K562 (cell line): ENCODE measurements around the gene SLC4A2. TPM values are rescaled to one million over a fixed set of nuclear protein-coding genes. Genes with fewer than 3 reads are reported as not detected.

Experiments
- ATAC-seq: fragments of 200-7000 bp; cut with Tn5 transposase; 3 replicates; pipeline ENCODE4 v1.9.1; 2020; ENCODE audit warnings: moderate library complexity
- BruUV-seq: library from RNA; stranded (reverse); fragments of 400-500 nt; replicated peaks from 2 replicates; lab custom pipeline; 2021; lab: Mats Ljungman, UMichigan
- CTCF ChIA-PET: fragments of 300-600 bp; formaldehyde crosslinking; extraction: SDS; loops from one replicate; lab custom pipeline; 2021; ENCODE audit warnings: low intra/inter-chr PET ratio; lab: Yijun Ruan, JAX
- POLR2A ChIA-PET: fragments of 300-600, 350-650 bp; sonication (Branson Sonifier 250); formaldehyde crosslinking; extraction: SDS; loops from one replicate; lab custom pipeline; 2021; ENCODE audit warnings: antibody characterized with exemption, inconsistent platforms; lab: Yijun Ruan, JAX
- DNase-seq, 4 experiments: peaks; one replicate each; pipeline versions ENCODE4 v3.0.0 to v3.0.0-alpha.2; 2011 to 2018; ENCODE audit warnings: low spot score in 3 of 4, mixed read lengths in 3 of 4; ENCODE audit errors: extremely low read depth in 1 of 4
- FAIRE-seq: peaks from 2 replicates; lab custom pipeline; 2011; peaks lifted over from hg19 to GRCh38; lab: Jason Lieb, UNC
- H2AFZ ChIP-seq: 2 replicates; pipeline ENCODE4 v1.6.0; 2011; ENCODE audit warnings: low read depth, low read length, control low read depth, inconsistent platforms
- H3K27ac ChIP-seq: fragments of 200-600 bp; 3 replicates; pipeline ENCODE4 v1.8.0; 2011; ENCODE audit warnings: low read depth, mild to moderate bottlenecking, control low read depth, inconsistent platforms, low read length, moderate library complexity, mixed read lengths; ENCODE audit errors: extremely low read depth
- H3K27me3 ChIP-seq, 2 experiments: fragments of 300-600 bp in 1 of 2; 2 replicates in 1 of 2; 3 replicates in 1 of 2; pipeline versions ENCODE4 v1.6.0 to v1.8.0; 2011; ENCODE audit warnings: inconsistent platforms in 2 of 2, low read length in 2 of 2, mild to moderate bottlenecking in 1 of 2, mixed read lengths in 1 of 2, moderate library complexity in 1 of 2; ENCODE audit not compliant: control insufficient read depth in 2 of 2, insufficient read depth in 2 of 2
- H3K36me3 ChIP-seq: fragments of 300-600 bp; 3 replicates; pipeline ENCODE4 v1.8.0; 2011; ENCODE audit warnings: mild to moderate bottlenecking, low read length, inconsistent platforms; ENCODE audit not compliant: control insufficient read depth, insufficient read depth
- H3K4me1 ChIP-seq, 2 experiments: fragments of 200-600 bp in 1 of 2; replicated peaks in 1 of 2; 2 replicates in 1 of 2; 3 replicates in 1 of 2; pipeline versions ENCODE4 v1.5.1 to v1.8.0; 2011; ENCODE audit warnings: inconsistent platforms in 2 of 2, low read length in 2 of 2, mild to moderate bottlenecking in 1 of 2, mixed read lengths in 1 of 2, moderate library complexity in 1 of 2; ENCODE audit not compliant: control insufficient read depth in 2 of 2, insufficient read depth in 2 of 2
- H3K4me2 ChIP-seq: 2 replicates; pipeline ENCODE4 v1.6.1; 2011; ENCODE audit warnings: low read length, control low read depth, inconsistent platforms, mixed read lengths; ENCODE audit not compliant: insufficient read depth
- H3K4me3 ChIP-seq: fragments of 200-600 bp; sonication (generic), shearing (Covaris generic); 2 replicates; pipeline ENCODE4 v1.5.1; 2016; ENCODE audit warnings: control low read depth, inconsistent platforms
- H3K79me2 ChIP-seq: fragments of 200-600 bp; 3 replicates; pipeline ENCODE4 v1.8.0; 2011; ENCODE audit warnings: low read length, inconsistent platforms; ENCODE audit not compliant: control insufficient read depth, insufficient read depth
- H3K9ac ChIP-seq, 2 experiments: 2 replicates each; pipeline versions ENCODE4 v1.6.0 to v1.6.1; 2011; ENCODE audit warnings: low read depth in 2 of 2, low read length in 2 of 2, control low read depth in 1 of 2, inconsistent platforms in 1 of 2, mild to moderate bottlenecking in 1 of 2, mixed read lengths in 1 of 2; ENCODE audit not compliant: insufficient read depth in 1 of 2
- H3K9me1 ChIP-seq: one replicate; pipeline ENCODE4 v1.6.0; 2011; ENCODE audit warnings: inconsistent platforms, mild to moderate bottlenecking, low read length, moderate library complexity; ENCODE audit not compliant: control insufficient read depth, insufficient read depth
- H3K9me3 ChIP-seq: replicated peaks from 2 replicates; pipeline ENCODE4 v1.5.1; 2011; ENCODE audit warnings: low read depth, low read length, inconsistent platforms; ENCODE audit not compliant: control insufficient read depth, insufficient read depth
- H4K20me1 ChIP-seq: replicated peaks from 2 replicates; pipeline ENCODE4 v1.6.1; 2011; ENCODE audit warnings: low read length, inconsistent platforms, mixed read lengths; ENCODE audit not compliant: control insufficient read depth, insufficient read depth
- KDM2B ChIP-seq: fragments of 250-450 bp; sonication (Bioruptor Pico); IDR thresholded peaks from 2 replicates; pipeline ENCODE4 v1.8.0; 2021; ENCODE audit warnings: mild to moderate bottlenecking, moderate library complexity
- NEUROD1 ChIP-seq: fragments of 150-350 bp; IDR thresholded peaks from 2 replicates; pipeline ENCODE4 v1.6.1; 2014; ENCODE audit warnings: borderline replicate concordance, low read length, low read depth; ENCODE audit not compliant: partially characterized antibody
- PCBP1 ChIP-seq: fragments of 200-400 bp; formaldehyde crosslinking; IDR thresholded peaks from 2 replicates; pipeline ENCODE4 v1.6.1; 2018; ENCODE audit warnings: mild to moderate bottlenecking, low read depth, low read length; ENCODE audit not compliant: poor library complexity, severe bottlenecking
- ZC3H8 ChIP-seq: fragments of 450-650 bp; IDR thresholded peaks from 2 replicates; pipeline ENCODE4 v1.6.1; 2017
- ZNF57 ChIP-seq: fragments of 450-650 bp; formaldehyde crosslinking; IDR thresholded peaks from 2 replicates; pipeline ENCODE4 v1.4.0; 2020; ENCODE audit warnings: mild to moderate bottlenecking, moderate library complexity
- WGBS: fragments of 100-300 bp; shearing (Covaris generic); methylation state at CpG from one replicate; pipeline ENCODE4 v1.1.6; 2016; ENCODE audit warnings: low coverage, mixed read lengths; ENCODE audit not compliant: insufficient coverage; ENCODE audit errors: missing lambda C conversion rate; 5-methylcytosine and 5-hydroxymethylcytosine counted together
- in situ Hi-C: fragments of 300-500 bp; cut with MboI; formaldehyde crosslinking; loops from 4 replicates; pipeline ENCODE4 v1.15.0; 2018; ENCODE audit warnings: inconsistent platforms, mixed read lengths
- intact Hi-C: fragments of 100-400 bp; cut with micrococcal nuclease; formaldehyde crosslinking; loops from 2 replicates; pipeline ENCODE4 v1.14.2; 2022
- polyA plus RNA-seq, 8 experiments: library from polyadenylated mRNA; depleted of rRNA in 4 of 8; stranded (reverse) in 5 of 8; unstranded in 3 of 8; fragments of >200 nt; fragmentation: Nextera tagmentation in 2 of 8; fragmentation: Illumina TruSeq in 1 of 8; extraction: Ambion mirVana in 2 of 8; extraction: Trizol in 1 of 8; gene quantifications; 2 replicates each; pipeline versions ENCODE4 v1.2.1 to v1.2.3, GENCODE V29; 2011 to 2014; ENCODE audit warnings: inconsistent platforms in 1 of 8, missing spikeins in 1 of 8
- total RNA-seq, 7 experiments: library from RNA; depleted of rRNA in 6 of 7; stranded (reverse); fragments of >200 nt in 6 of 7; fragmentation: Illumina TruSeq in 2 of 7; extraction: Trizol in 2 of 7; gene quantifications; 2 replicates each; pipeline versions ENCODE4 v1.2.1 to v1.2.3, GENCODE V29; 2011 to 2021; ENCODE audit warnings: low replicate concordance in 1 of 7
- TF ChIP-seq, protein P1 (sequence below): sonication (generic); formaldehyde crosslinking; IDR thresholded peaks from 2 replicates; pipeline ENCODE4 v1.4.0; 2020; ENCODE audit warnings: mild to moderate bottlenecking, missing genetic modification reagents
- TF ChIP-seq, protein P2 (sequence below): sonication (generic); formaldehyde crosslinking; IDR thresholded peaks from 2 replicates; pipeline ENCODE4 v1.8.0; 2022; ENCODE audit warnings: missing genetic modification reagents, mild to moderate bottlenecking, moderate library complexity, borderline replicate concordance
- TF ChIP-seq, protein P3 (sequence below): fragments of 200-800 bp; sonication (Bioruptor generic); IDR thresholded peaks from 2 replicates; pipeline ENCODE4 v1.6.1; 2017; ENCODE audit warnings: missing genetic modification characterization, missing compliant biosample characterization
- TF ChIP-seq, protein P4 (sequence below): sonication (generic); formaldehyde crosslinking; IDR thresholded peaks from 2 replicates; pipeline ENCODE4 v1.8.0; 2023; ENCODE audit warnings: mild to moderate bottlenecking, missing genetic modification reagents

Gene SLC4A2
- total and polyA plus RNA-seq, 9 of the 15 experiments (the other 6 are each of a cell fraction or from before 2014, with no cell fraction given): 11.4 to 375 (median 130) TPM

DNA sequence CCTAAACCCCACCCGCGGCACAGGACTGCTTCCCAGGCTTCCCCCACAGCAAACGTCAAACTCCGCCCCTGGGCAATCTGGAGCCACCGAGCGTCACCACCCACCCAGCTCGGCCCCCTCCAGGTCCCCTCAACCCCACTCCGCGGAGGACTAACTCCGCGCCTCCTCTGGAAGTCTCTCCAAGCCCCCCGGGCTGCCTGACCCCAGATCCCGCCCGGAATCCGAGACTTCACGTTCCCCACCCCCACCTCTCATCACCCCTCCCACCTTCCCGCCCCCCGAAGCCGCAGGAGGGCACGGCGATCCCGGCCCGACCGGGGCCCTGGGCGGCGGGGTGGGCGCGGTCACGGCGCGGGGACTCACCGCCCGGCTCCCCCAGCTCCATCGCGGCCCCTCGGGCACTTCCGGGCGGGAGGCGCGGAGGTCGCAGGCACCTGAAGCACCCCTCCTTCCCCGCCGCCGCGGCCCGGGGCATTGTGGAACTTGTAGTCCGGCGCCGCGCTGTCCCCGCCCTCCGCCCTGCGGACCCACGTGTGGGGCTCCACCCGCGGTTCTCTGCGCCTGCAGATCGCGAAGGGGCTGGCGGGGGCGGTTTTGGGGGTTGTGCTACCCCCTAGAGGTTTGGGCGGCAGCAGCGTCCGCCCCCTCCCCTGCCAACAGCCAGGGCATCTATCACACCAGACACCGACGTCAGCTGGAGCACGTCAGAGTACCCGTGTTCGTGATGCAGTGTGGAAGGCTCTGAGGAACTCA lies 23.9 kb downstream of the SLC4A2 start, which contains the start of gene TMUB1 (continued):
- peak; percentile 90; the same call in 1 of the 2 replicates for TF ChIP-seq KDM2B (CRISPR knock-in tag)
- TF ChIP-seq ZNF57 (CRISPR knock-in tag): no peak
- peak; percentile 20 for TF ChIP-seq NEUROD1

DNA sequence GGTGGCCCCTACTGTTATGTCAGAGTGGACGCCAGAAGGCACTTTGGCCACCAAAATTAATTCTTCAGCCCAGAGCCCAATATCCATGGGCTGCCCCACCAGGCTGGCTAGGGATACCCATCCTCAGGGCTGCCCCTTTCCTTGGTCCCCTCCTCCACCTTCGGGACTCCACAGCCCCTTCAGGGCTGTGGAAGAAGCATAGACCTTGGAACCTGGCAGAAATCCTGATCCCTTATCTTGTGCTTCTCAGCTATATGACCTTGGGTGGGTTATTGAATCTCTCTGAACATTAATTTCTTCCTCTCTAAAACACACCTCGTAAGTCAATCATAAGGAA lies 24.4 kb downstream of the SLC4A2 start:
- DNase-seq (no peak), FAIRE-seq (peak; percentile 58), ATAC-seq (no peak)
- H3K9ac ChIP-seq: peak overlapping the region; percentile 94 to 97
- WGBS: 30% methylated on average over 3 of the region's 3 CpGs
- H3K4me3 ChIP-seq: peak overlapping the region; percentile 89
- H3K36me3 ChIP-seq: peaks cover 32% of the 10 kb centered on the region
- ChIA-PET CTCF (no interaction called here), POLR2A (interaction anchor here (0.9 to 2.5 kb wide), 4 partner anchors 9 to 55 kb away, joined by 3 to 10 read pairs (median 3); no protein-coding TSS in a partner anchor)
- H2AFZ ChIP-seq: peak overlapping the region; percentile 81
- H3K79me2 ChIP-seq: peaks cover 68% of the 10 kb centered on the region
- H3K9me1 ChIP-seq: no peaks in the 10 kb centered on the region
- H4K20me1 ChIP-seq: peaks cover 18% of the 10 kb centered on the region
- H3K27me3 ChIP-seq: no peaks in the 10 kb centered on the region
- peaks cover 52 to 83% of the 10 kb centered on the region in 2 experiments for H3K4me1 ChIP-seq
- intact Hi-C loops: loop anchor here (1.0 to 10.0 kb wide), 3 partner anchors 55 to 769 kb away; partner anchors contain the start of gene ABCB8
- H3K27ac ChIP-seq: peak overlapping the region; percentile 94; the same call in 2 of the 3 replicates
- no TSS peak for BruUV-seq
- in situ Hi-C loops: no loop called here
- peak overlapping the region; percentile 97 for H3K4me2 ChIP-seq
- no peaks in the 10 kb centered on the region for H3K9me3 ChIP-seq
- TF ChIP-seq, protein P1, sequence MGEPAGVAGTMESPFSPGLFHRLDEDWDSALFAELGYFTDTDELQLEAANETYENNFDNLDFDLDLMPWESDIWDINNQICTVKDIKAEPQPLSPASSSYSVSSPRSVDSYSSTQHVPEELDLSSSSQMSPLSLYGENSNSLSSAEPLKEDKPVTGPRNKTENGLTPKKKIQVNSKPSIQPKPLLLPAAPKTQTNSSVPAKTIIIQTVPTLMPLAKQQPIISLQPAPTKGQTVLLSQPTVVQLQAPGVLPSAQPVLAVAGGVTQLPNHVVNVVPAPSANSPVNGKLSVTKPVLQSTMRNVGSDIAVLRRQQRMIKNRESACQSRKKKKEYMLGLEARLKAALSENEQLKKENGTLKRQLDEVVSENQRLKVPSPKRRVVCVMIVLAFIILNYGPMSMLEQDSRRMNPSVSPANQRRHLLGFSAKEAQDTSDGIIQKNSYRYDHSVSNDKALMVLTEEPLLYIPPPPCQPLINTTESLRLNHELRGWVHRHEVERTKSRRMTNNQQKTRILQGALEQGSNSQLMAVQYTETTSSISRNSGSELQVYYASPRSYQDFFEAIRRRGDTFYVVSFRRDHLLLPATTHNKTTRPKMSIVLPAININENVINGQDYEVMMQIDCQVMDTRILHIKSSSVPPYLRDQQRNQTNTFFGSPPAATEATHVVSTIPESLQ (CRISPR knock-in tag): peak; percentile 79
- no peak for TF ChIP-seq ZC3H8
- no peak for TF ChIP-seq PCBP1
- TF ChIP-seq, protein P2, sequence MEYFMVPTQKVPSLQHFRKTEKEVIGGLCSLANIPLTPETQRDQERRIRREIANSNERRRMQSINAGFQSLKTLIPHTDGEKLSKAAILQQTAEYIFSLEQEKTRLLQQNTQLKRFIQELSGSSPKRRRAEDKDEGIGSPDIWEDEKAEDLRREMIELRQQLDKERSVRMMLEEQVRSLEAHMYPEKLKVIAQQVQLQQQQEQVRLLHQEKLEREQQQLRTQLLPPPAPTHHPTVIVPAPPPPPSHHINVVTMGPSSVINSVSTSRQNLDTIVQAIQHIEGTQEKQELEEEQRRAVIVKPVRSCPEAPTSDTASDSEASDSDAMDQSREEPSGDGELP (CRISPR knock-in tag): peak; percentile 7; the same call in 1 of the 2 replicates
- TF ChIP-seq, protein P3, sequence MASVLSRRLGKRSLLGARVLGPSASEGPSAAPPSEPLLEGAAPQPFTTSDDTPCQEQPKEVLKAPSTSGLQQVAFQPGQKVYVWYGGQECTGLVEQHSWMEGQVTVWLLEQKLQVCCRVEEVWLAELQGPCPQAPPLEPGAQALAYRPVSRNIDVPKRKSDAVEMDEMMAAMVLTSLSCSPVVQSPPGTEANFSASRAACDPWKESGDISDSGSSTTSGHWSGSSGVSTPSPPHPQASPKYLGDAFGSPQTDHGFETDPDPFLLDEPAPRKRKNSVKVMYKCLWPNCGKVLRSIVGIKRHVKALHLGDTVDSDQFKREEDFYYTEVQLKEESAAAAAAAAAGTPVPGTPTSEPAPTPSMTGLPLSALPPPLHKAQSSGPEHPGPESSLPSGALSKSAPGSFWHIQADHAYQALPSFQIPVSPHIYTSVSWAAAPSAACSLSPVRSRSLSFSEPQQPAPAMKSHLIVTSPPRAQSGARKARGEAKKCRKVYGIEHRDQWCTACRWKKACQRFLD (CRISPR knock-in tag): no peak
- TF ChIP-seq, protein P4, sequence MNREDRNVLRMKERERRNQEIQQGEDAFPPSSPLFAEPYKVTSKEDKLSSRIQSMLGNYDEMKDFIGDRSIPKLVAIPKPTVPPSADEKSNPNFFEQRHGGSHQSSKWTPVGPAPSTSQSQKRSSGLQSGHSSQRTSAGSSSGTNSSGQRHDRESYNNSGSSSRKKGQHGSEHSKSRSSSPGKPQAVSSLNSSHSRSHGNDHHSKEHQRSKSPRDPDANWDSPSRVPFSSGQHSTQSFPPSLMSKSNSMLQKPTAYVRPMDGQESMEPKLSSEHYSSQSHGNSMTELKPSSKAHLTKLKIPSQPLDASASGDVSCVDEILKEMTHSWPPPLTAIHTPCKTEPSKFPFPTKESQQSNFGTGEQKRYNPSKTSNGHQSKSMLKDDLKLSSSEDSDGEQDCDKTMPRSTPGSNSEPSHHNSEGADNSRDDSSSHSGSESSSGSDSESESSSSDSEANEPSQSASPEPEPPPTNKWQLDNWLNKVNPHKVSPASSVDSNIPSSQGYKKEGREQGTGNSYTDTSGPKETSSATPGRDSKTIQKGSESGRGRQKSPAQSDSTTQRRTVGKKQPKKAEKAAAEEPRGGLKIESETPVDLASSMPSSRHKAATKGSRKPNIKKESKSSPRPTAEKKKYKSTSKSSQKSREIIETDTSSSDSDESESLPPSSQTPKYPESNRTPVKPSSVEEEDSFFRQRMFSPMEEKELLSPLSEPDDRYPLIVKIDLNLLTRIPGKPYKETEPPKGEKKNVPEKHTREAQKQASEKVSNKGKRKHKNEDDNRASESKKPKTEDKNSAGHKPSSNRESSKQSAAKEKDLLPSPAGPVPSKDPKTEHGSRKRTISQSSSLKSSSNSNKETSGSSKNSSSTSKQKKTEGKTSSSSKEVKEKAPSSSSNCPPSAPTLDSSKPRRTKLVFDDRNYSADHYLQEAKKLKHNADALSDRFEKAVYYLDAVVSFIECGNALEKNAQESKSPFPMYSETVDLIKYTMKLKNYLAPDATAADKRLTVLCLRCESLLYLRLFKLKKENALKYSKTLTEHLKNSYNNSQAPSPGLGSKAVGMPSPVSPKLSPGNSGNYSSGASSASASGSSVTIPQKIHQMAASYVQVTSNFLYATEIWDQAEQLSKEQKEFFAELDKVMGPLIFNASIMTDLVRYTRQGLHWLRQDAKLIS (CRISPR knock-in tag): no peak
